ENCODE data around the gene GSTT2. TPM values are rescaled to one million over a fixed set of nuclear protein-coding genes. Genes with fewer than 3 reads are reported as not detected.
"Not testable (repeated sequence)": the region's sequence is repeated elsewhere in the genome, so short reads cannot be mapped to it uniquely, and the experiment has no call there.

The GSTT2 gene
- total RNA-seq, 2 experiments from 2014 or later: not detected

DNA sequence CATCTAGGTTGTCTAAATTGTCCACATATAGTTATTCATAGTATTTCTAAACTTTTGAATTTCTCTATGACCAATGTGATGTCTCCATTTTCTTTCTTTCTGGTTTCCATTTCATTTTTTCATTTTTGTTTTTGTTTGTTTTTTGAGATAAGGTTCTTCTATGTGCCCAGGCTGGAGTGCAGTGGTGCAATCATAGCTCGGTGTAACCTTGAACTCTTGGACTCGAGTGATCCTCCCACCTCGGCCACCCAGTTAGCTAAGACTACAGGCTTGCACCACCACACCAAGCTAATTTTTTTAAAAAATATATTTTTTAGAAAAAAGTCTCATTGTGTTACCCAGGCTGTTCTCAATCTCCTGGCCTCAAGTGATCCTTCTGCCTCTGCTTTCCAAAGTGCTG is 17.2 kb downstream of the GSTT2 start:
- Mint-ChIP-seq H3K27ac (no peak overlapping the region), H3K4me3 (no peak overlapping the region), H3K36me3 (no peaks in the 10 kb centered on the region), H3K4me1 (no peaks in the 10 kb centered on the region), H3K9me3 (no peaks in the 10 kb centered on the region), H3K27me3 (no peaks in the 10 kb centered on the region)
- no peak for DNase-seq

DNA sequence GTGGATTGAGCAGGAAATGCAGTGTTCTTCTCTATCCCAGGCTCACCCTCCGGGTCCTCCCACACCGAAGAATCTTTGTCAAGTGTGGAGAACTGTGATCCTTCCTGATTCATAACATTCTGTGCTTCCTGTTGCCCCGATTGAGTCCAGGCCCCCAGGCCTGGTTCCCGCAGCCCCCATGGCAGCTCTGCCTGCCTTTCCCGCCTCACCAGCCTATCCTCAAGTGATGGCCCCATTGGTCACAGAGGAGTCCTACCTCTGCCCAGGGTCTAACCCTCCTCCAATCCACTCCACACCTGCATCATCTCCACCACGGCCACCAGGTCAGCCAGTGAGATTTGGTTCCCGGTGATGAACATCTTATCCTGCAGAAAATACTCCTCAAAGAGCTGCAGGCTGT is 19.8 kb downstream of the GSTT2 start:
- H3K27ac Mint-ChIP-seq: not testable (repeated sequence)

DNA sequence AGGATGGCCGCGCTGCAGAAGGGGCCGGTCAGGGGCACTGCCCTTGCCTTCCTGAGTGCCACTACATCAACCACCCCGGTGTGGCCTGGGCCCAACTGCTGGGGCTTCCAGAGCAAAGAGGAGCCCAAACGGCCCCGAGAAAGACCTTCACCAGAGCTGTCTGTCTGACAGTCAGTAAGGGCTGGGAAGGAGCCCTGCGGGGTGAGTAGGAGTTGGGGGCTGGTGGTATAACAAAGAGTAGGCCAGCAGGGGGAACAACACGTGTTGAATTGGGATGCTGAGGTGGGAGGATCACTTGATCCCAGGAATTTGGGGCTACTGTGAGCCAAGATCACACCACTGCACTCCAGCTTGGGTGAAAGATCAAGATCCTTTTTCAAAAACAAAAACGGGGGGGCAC is 21.4 kb downstream of the GSTT2 start:
- Mint-ChIP-seq H3K4me3 (no peak overlapping the region), H3K36me3 (no peaks in the 10 kb centered on the region), H3K27ac (no peak overlapping the region), H3K27me3 (no peaks in the 10 kb centered on the region), H3K4me1 (no peaks in the 10 kb centered on the region), H3K9me3 (no peaks in the 10 kb centered on the region)
- DNase-seq: no peak

More for the DNA sequence above, 19.8 kb downstream of the GSTT2 start:
- not testable (repeated sequence) for H3K27me3 Mint-ChIP-seq, H3K4me3 Mint-ChIP-seq, H3K36me3 Mint-ChIP-seq, H3K9me3 Mint-ChIP-seq, H3K4me1 Mint-ChIP-seq, DNase-seq

DNA sequence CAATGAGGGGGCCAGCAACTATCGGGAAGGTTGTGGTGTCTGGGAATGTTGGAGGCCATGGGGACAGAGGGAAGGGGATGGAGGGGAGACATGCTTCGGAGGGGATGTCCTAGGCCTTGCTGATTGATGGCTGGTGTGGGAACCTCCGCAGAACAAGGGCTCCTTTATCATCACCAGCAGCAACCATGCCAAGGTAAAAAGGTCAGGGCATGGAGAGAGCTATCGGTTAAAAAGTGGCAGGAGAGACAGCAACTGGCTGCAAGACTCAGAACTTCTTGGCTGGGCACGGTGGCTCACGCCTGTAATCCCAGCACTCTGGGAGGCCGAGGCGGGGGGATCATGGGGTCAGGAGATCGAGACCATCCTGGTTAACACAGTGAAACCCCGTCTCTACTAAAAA is 22.3 kb downstream of the GSTT2 start:
- Mint-ChIP-seq H3K27ac (no peak overlapping the region), H3K36me3 (no peaks in the 10 kb centered on the region), H3K27me3 (no peaks in the 10 kb centered on the region), H3K4me3 (no peak overlapping the region), H3K4me1 (no peaks in the 10 kb centered on the region), H3K9me3 (no peaks in the 10 kb centered on the region)
- DNase-seq: no peak

DNA sequence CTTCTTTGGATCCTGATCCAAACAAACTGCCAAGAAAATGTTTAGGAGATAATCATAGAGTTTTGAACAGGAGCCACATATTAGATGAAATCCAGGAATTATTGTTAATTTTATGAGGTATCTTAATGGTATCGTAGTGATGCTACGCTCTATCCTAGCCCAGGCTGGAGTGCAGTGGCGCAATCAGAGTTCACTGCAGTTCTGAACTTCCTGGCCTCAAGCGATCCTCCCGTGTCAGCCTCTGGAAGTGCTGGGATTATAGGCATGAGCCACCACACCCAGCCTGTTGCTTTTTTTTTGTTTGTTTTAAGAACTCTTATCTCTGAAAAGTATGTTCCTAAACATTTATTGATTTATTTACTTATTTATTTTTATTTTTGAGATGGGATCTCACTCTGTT is 22.9 kb downstream of the GSTT2 start:
- no peak overlapping the region for H3K4me3 Mint-ChIP-seq
- no peaks in the 10 kb centered on the region for H3K9me3 Mint-ChIP-seq
- H3K27ac Mint-ChIP-seq: no peak overlapping the region
- DNase-seq: no peak
- no peaks in the 10 kb centered on the region for H3K27me3 Mint-ChIP-seq
- no peaks in the 10 kb centered on the region for H3K36me3 Mint-ChIP-seq
- H3K4me1 Mint-ChIP-seq: no peaks in the 10 kb centered on the region

DNA sequence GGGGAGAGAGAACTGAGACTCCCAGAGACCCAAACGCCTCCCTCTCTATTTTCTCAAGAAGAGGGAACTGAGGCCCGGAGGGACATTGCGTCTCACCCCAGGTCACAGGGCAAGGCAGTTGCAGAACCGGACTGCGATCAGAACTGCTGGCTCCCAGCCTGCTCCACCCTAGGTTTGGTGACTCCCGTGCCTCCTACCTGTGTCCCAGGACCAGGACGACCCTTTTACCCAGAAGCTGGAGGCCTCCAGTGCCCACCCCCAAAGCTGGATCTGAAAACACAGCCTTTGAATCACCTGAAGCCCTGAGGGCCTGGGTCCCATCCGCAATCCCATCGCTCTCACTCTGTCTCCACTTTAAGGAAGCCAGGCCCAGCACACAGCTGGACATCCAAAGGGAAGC is 24.0 kb downstream of the GSTT2 start:
- DNase-seq: no peak
- Mint-ChIP-seq H3K36me3 (no peaks in the 10 kb centered on the region), H3K4me1 (no peaks in the 10 kb centered on the region), H3K27ac (no peak overlapping the region), H3K4me3 (no peak overlapping the region), H3K9me3 (no peaks in the 10 kb centered on the region), H3K27me3 (no peaks in the 10 kb centered on the region)

DNA sequence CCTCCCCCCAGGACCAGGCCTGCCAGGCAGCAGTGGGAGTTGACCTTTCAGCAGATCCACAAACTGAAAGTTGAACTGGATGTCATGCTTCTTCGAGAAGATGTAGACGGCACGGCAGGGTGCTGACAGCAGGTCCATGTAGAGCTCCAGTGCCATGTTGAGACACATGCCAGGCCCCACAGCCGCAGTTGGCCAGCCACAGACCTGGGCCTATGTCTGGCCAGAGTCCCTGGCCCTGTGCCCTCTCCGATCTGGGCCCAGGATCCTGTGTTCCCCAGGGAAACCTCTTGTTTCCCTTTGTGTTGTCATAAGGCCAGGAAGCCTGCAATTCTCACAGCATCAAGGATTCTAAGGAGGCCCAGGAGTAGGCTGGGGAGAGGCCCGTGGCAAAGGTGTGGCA is 25.3 kb downstream of the GSTT2 start, which contains the start of gene GSTT4:
Gene GSTT4, minus strand, starts transcription at position 253 of the 400 bp plus-strand sequence. Its CDS starts 97 bp downstream, at position 156.
- Mint-ChIP-seq H3K27me3 (no peaks in the 10 kb centered on the region), H3K27ac (no peak within 1 kb of the TSS), H3K36me3 (no peaks in the 10 kb centered on the region), H3K9me3 (no peaks in the 10 kb centered on the region), H3K4me1 (peaks cover 1% of the 10 kb centered on the region), H3K4me3 (no peak within 1 kb of the TSS)
- no peak for DNase-seq

DNA sequence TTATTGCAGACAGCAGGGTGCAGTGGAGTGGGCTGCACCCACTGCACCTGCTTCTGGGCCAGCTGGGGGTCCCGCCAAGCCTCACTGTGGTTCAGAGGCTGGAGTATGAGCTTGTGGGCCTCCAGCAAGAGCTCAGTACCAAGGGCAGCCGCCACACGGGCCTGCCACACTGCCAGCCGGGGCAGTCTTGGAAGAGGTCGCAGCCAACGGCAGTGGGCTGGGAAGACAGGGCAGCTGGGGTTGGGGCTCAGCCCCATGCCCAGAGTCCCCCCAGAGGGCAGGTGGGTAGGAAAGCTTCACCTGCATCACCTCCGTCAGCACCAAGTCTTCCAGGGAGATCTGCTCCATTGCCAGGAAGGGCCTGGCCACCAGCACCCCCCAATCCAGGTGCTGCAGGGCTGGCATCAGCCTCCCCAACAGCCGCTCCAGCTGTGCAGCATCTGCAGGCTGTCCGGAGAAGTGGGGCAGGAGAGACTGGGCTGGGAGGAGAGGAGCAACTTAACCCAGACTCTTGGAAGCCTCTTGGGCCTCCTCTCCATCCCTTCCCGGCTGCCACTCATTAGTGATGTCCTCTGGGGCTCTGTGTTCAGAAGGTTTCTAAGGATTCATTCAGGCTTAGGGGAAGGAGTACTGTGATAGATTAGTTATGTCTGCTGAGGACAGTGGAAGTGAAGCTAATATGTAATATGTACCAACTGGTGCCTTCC is 26.4 kb downstream of the GSTT2 start:
- H3K27ac Mint-ChIP-seq: no peak overlapping the region
- H3K4me3 Mint-ChIP-seq: no peak overlapping the region
- H3K9me3 Mint-ChIP-seq: no peaks in the 10 kb centered on the region
- DNase-seq: no peak
- H3K36me3 Mint-ChIP-seq: no peaks in the 10 kb centered on the region
- H3K27me3 Mint-ChIP-seq: no peaks in the 10 kb centered on the region
- H3K4me1 Mint-ChIP-seq: peaks cover 4% of the 10 kb centered on the region

DNA sequence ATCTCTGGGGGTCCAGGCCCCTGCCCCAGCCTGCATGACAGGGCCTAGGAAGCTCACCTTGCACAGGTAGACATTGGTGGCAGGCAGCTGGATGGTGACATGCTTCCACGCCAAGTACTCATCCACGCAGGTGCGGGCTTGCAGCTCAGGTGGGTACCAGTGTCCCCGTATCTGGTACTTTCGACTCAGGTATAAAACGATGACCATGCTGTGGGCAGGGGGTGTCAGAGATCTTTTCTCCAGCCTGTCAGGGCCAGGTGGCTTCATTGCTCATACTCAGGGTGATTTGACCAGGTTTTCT is 26.9 kb downstream of the GSTT2 start:
- Mint-ChIP-seq H3K27me3 (no peaks in the 10 kb centered on the region), H3K4me3 (no peak overlapping the region), H3K27ac (no peak overlapping the region), H3K36me3 (peaks cover 1% of the 10 kb centered on the region), H3K9me3 (no peaks in the 10 kb centered on the region), H3K4me1 (peaks cover 4% of the 10 kb centered on the region)
- DNase-seq: no peak

DNA sequence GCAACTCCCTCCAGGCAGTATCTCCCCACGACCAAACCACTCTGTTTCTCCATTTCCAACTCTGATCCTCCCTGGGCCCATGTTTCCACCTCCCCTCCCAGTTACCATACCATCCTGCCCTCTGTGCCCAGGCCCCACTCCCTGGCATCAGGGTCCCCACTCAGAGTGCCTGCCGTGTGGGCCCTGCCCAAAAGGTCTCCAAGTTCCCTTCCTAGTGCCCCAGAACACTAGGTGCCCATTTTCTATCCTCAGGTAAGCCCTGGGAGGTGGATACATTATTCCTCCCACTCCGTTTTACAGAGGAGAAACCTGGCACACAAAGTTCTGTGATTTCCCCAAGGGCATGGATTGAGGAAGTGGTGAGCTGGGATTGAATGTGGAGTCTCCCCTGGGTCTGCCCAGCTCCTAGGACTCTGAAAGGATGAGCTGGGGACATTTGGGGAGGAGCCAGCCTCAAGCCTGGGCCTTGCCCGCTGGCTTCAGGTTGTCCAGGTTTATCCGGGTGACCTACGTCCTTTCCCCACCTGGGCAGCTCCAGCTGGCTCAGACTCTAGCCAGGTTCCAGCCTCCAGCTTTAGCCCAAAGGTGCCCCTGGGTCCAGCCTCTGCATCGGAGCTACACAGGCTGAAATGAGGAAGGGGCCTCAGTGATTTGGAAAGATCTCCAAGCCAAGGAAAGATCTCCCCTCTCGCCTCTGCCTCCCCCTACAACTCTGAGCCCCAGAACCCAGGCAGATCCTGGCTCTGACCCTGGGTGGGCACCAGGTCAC is 27.5 kb downstream of the GSTT2 start:
- Mint-ChIP-seq H3K27ac (no peak overlapping the region), H3K4me1 (peaks cover 6% of the 10 kb centered on the region), H3K9me3 (no peaks in the 10 kb centered on the region), H3K4me3 (no peak overlapping the region), H3K27me3 (no peaks in the 10 kb centered on the region), H3K36me3 (peaks cover 1% of the 10 kb centered on the region)
- no peak for DNase-seq

DNA sequence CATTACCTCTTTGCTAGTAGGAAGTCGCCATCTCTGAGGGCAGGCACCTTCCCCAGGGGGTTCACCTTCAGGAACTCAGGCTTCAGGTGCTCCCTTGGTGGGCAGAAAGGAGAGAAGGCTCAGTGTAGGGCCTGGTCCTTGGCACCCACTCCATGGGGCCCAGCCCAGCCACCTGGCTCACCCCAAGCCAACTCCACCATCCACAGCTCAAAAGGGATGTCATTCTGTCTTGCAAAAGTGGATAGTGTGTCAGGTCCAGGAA is 28.0 kb downstream of the GSTT2 start:
- no peak for DNase-seq
- Mint-ChIP-seq H3K36me3 (peaks cover 1% of the 10 kb centered on the region), H3K4me3 (no peak overlapping the region), H3K4me1 (peaks cover 7% of the 10 kb centered on the region), H3K9me3 (no peaks in the 10 kb centered on the region), H3K27me3 (no peaks in the 10 kb centered on the region), H3K27ac (no peak overlapping the region)

DNA sequence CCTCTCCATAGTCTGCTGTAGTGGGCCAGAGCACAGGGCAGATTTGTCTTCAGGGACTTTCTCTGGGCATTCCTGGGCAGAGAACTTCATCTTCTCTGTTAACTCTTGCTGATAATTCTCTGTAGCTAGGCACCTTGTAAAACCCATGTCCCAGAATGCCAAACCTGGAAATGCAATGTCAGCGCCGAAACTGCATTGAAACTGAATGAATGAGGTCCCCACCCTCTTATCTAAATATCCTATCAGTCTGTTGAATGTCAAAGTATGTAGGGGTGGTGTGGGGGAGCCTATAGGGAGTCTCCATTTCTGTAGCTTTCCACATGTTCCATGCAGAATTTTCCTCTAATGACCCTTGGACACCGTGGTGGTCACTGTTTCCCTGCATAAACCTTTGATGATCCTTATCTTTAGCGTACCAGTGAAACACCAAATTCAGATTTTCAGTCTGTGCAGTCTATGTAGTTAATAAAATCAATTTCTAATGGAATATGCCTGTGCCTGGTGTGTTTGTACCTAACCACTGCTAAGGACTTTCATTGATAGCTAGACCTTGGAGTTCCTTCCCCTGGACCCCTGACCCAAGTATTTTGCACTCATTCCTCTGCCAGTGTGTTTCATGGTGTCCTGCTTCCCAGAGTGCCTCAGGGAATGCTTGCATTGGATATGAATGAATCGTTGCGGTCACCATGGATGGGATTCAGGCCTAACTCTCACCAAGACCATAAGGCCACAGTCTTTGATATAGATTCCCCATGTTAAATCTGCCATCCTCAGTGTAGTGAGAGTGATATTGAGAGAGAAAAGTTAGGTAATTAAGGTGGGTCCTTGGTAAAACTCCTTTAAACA is 28.7 kb downstream of the GSTT2 start:
- no peak for DNase-seq
- Mint-ChIP-seq H3K4me1 (peaks cover 9% of the 10 kb centered on the region), H3K27me3 (no peaks in the 10 kb centered on the region), H3K9me3 (no peaks in the 10 kb centered on the region), H3K27ac (no peak overlapping the region), H3K36me3 (peaks cover 1% of the 10 kb centered on the region), H3K4me3 (no peak overlapping the region)

DNA sequence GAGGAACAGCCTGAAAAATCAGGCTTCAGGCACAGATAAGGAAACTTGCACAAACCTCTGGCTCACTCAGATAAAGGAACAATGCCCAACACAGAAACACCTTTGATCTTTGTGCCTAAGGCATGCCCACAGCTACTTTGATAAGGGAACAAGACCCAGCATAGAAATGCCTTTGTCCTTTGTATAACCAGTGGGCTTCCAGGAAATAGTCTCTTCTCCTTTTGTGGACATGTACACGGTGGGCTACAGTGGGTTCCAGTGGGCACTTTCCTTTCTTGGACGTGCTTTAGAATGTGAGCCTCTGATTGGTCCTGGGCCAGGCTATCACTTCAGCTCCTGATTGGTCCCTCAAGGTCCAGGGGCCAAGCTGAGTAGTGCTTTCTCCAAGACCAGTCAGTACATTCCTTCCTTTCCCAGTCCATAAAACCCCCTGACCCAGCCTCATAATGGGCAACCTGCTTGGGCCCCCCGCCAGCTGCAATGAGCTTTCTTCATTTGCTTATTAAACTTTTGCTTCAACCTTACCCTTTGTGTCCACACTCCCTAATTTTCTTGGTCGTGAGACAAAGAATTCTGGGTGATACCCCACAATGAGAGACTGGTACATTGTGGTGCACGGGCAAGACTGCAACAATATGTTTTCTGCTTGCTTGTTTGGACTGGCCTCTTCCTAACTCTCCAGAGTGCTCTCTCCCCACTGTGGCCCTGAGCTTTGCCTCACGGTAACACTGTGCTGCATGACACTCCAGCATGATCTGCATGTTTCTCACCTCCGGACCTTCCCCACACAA is 29.5 kb downstream of the GSTT2 start:
- no peak overlapping the region for H3K27ac Mint-ChIP-seq
- no peaks in the 10 kb centered on the region for H3K27me3 Mint-ChIP-seq
- no peaks in the 10 kb centered on the region for H3K9me3 Mint-ChIP-seq
- no peak for DNase-seq
- peaks cover 12% of the 10 kb centered on the region for H3K4me1 Mint-ChIP-seq
- peaks cover 3% of the 10 kb centered on the region for H3K36me3 Mint-ChIP-seq
- no peak overlapping the region for H3K4me3 Mint-ChIP-seq

DNA sequence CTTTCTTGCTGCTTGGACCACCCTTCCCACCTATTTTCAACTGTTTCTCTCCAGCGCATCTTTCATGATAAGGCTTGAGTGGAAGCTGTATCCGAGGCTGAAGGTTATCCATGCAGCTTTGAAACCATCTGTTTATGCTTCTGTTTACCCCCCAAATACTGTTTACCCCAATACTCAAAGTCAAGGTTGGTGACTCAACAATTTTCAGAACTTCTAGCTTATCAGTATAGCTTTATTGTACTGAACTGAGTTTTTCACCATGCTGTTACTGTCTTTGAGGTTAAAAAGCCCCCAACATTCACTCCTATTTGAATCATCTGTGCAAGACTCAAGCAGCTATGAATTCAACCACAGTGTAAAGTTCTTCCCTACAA is 30.1 kb downstream of the GSTT2 start:
- H3K36me3 Mint-ChIP-seq: peaks cover 5% of the 10 kb centered on the region
- H3K4me3 Mint-ChIP-seq: peak overlapping the region; percentile 38
- H3K27me3 Mint-ChIP-seq: no peaks in the 10 kb centered on the region
- no peaks in the 10 kb centered on the region for H3K9me3 Mint-ChIP-seq
- H3K4me1 Mint-ChIP-seq: peaks cover 15% of the 10 kb centered on the region
- H3K27ac Mint-ChIP-seq: peak overlapping the region; percentile 42
- DNase-seq: no peak

DNA sequence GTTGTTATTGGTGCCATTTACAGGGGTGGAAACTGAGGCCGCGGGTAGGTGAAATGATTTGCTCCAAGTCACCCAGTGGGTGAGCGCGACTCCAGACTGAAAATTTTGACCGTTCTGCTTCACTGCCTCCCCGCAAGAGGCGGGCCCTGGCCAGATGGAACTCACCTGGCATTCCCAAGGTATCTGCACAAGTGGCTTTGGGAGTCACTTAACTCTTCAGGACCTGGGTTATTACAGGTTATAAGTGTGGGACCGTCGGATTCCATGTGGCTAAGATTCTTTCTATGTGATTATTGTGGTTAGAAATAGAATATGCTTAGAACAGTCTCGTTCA is 31.8 kb downstream of the GSTT2 start:
- Mint-ChIP-seq H3K4me1 (peaks cover 18% of the 10 kb centered on the region), H3K27me3 (no peaks in the 10 kb centered on the region), H3K4me3 (peak overlapping the region; percentile 94), H3K9me3 (peaks cover 7% of the 10 kb centered on the region), H3K36me3 (peaks cover 12% of the 10 kb centered on the region), H3K27ac (peak overlapping the region; percentile 92)
- no peak for DNase-seq
